ENCODE results near the gene HOXA9.

HOXA9 gene

GRCh38 chr7:27187475-27188385, 22.4 kb upstream of the HOXA9 start:
- no peak for DNase-seq

GRCh38 chr7:27186668-27187474, 21.5 kb upstream of the HOXA9 start:
- no peak for DNase-seq

GRCh38 chr7:27185854-27186667, 20.7 kb upstream of the HOXA9 start:
- DNase-seq, result no peak

- DNase-seq, result no peak
Measured at GRCh38 chr7:27185013-27185853, 19.9 kb upstream of the HOXA9 start, which contains the start of gene HOXA11. TSS of gene HOXA11 (minus strand) at chr7:27185232. CDS start at chr7:27185144, 88 bp downstream.

- no peak for DNase-seq
Measured at GRCh38 chr7:27184337-27185012, 19.1 kb upstream of the HOXA9 start.

GRCh38 chr7:27183682-27184336, 18.5 kb upstream of the HOXA9 start:
- DNase-seq, result no peak

GRCh38 chr7:27182861-27183681, 17.7 kb upstream of the HOXA9 start:
- no peak for DNase-seq

GRCh38 chr7:27182285-27182841, 17.0 kb upstream of the HOXA9 start:
- DNase-seq, result no peak

GRCh38 chr7:27181795-27182275, 16.5 kb upstream of the HOXA9 start:
- DNase-seq, result no peak

- no peak for DNase-seq
Measured at GRCh38 chr7:27180431-27181420, 15.4 kb upstream of the HOXA9 start.

- DNase-seq, result peak; percentile 66
Measured at GRCh38 chr7:27179503-27180430, 14.4 kb upstream of the HOXA9 start.

GRCh38 chr7:27179030-27179429, 13.7 kb upstream of the HOXA9 start:
- no peak for DNase-seq

- DNase-seq, result no peak
Measured at GRCh38 chr7:27178366-27178765, 13.0 kb upstream of the HOXA9 start.

GRCh38 chr7:27177795-27178320, 12.5 kb upstream of the HOXA9 start:
- DNase-seq, result no peak

GRCh38 chr7:27176962-27177794, 11.8 kb upstream of the HOXA9 start:
- DNase-seq, result no peak

GRCh38 chr7:27176524-27176845, 11.1 kb upstream of the HOXA9 start:
- DNase-seq, result no peak

Measured in stimulated activated CD4-positive, alpha-beta T cell treated with anti-CD3 and anti-CD28 coated beads, Interleukin-4, amount 100 ng/mL, for 24 hours (primary cell).